GM18505 (cell line): ENCODE data around the gene PGPEP1.
A peak's percentile ranks its signal among the peaks of the same experiment; 100 is the strongest.

ENCODE experiments used
- ATAC-seq: cut with Tn5 transposase; IDR thresholded peaks from one replicate; pipeline ENCODE4 v1.9.1; 2021; ENCODE audit not compliant: unreplicated experiment
- POLR2A ChIP-seq: IDR thresholded peaks from 4 replicates; pipeline ENCODE4 v1.6.1; 2011; ENCODE audit warnings: borderline replicate concordance; ENCODE audit not compliant: insufficient read depth, insufficient read length; ENCODE audit errors: extremely low read depth

PGPEP1 gene

DNA sequence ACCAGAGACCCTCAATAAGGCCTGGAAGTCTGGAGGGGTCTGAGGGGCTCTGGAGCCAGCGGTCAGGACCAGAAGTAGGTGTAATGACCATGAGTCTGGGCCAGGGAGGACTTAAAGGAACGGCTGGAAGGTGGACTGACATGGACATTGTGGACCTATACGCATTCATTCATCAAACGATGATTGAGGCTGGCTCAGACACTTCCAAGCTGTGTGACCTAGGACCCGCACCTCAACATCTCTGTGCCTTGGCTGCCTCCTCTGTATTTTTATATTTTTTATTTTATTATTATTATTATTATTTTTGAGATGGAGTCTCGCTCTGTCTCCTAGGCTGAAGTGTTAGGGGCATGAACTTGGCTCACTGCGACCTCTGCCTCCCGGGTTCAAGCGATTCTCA is 66.4 kb downstream of the PGPEP1 start:
- TF ChIP-seq POLR2A: no peak
- ATAC-seq: no peak

DNA sequence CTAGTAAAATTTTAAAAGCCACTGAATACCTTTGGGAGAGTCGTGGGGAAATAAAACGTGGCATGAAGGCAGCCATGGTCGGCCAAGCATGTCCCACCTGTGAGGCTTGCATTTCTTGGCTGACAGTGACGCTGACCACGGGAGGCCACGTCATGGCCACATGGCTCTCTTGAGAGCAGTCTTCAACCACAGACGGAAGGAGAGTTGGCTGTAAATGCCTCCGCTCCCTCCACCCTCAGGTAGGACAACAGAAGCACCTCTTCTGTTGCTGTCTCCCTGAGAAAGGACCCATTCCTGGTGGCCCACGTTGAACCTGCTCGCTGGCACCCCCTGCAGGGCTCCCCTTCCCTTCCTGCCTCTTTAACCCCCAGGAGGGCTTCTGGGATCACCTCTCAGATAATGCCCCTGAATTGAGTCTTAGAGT is 67.7 kb downstream of the PGPEP1 start:
- peak; percentile 30 for TF ChIP-seq POLR2A
- peak; percentile 64 for ATAC-seq

DNA sequence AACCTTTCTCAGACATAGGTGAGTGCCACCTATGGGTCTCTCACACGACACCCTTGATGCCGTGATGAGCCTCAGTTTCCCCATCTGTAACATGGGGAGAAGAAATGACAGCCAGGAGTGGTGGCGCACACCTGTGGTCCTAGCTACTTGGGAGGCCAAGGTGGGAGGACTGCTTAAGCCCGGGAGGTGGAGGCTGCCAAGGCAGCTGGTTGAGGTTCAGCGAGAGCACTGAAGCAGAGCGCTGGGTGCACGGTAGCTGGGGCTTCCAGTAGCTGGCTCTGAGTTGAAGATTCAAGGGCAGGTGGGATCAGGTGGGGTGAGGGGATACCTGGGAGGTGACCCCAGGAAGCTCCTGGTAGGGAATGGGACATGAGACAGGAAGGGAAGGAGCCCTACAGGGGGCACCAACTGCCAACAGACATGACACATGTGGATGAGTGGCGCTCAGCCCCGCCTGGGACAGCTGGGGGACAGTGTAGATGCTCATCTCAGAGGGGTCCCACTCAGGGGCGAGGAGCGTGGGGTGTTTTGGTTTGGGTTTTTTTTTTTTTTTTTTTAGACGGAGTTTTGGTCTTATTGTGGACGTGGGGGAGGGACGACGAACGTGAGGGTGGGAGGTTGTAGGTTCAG is 72.3 kb downstream of the PGPEP1 start:
- no peak for ATAC-seq
- no peak for TF ChIP-seq POLR2A

- no peak for TF ChIP-seq POLR2A
- ATAC-seq: no peak
These were observed 74.2 kb downstream of the PGPEP1 start for GRCh38 chr19:18414504-18415177.

GRCh38 chr19:18415178-18415867 is 74.9 kb downstream of the PGPEP1 start:
- no peak for ATAC-seq
- TF ChIP-seq POLR2A: no peak

GRCh38 chr19:18416778-18417249 is 76.4 kb downstream of the PGPEP1 start:
- no peak for TF ChIP-seq POLR2A
- ATAC-seq: no peak

GRCh38 chr19:18417250-18418028 is 77.0 kb downstream of the PGPEP1 start:
- no peak for ATAC-seq
- no peak for TF ChIP-seq POLR2A

GRCh38 chr19:18418029-18418482 is 77.7 kb downstream of the PGPEP1 start:
- TF ChIP-seq POLR2A: no peak
- no peak for ATAC-seq

DNA sequence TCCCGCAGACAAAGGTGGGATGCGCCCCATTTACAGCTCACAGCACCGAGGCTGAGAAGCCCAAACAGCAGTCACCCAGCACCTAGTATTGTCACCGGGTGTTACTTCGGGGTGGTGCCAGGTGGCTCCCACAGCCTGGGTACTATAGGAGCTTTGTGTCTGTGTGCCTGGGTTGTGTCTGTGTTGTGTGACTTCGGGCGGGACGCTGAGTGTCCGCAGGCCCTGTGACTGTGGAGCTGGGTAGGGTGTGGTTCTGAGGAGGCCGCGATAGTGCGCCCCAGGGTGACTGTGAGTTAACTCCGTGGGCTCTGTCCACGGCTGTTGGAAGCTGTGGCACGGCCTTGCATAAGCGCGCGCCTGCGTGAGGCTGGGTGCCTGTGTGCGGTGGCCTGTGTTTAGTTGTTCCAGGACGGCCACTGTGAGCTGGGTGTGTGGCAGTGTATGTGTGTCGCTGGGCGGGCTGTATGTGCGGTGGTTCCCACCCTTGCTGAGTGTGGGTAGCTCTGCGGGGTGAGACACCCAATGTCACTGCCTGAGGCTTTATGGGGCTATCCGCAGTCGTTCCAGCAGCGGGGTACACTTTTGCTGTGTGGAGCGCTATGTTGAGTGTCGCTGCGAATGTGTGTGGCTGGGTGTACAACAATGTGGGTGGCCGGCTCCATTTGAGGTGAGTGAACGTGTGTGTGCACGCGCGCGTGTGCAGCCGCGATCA is 78.2 kb downstream of the PGPEP1 start:
- peak; percentile 8 for ATAC-seq
- no peak for TF ChIP-seq POLR2A

GRCh38 chr19:18419195-18419698 is 78.8 kb downstream of the PGPEP1 start, which contains the start of gene SSBP4:
TSS of gene SSBP4 (plus strand) at chr19:18419398. CDS start at chr19:18419649, 251 bp downstream.
- peak; percentile 32 for TF ChIP-seq POLR2A
- peak; percentile 43 for ATAC-seq
